ENCODE measurements around the gene ZCCHC24. TPM values are rescaled to one million over a fixed set of nuclear protein-coding genes. Genes with fewer than 3 reads are reported as not detected.

ZCCHC24 gene
- polyA plus RNA-seq, 3 donors: 3.9 to 5.0 (median 4.0) TPM

DNA sequence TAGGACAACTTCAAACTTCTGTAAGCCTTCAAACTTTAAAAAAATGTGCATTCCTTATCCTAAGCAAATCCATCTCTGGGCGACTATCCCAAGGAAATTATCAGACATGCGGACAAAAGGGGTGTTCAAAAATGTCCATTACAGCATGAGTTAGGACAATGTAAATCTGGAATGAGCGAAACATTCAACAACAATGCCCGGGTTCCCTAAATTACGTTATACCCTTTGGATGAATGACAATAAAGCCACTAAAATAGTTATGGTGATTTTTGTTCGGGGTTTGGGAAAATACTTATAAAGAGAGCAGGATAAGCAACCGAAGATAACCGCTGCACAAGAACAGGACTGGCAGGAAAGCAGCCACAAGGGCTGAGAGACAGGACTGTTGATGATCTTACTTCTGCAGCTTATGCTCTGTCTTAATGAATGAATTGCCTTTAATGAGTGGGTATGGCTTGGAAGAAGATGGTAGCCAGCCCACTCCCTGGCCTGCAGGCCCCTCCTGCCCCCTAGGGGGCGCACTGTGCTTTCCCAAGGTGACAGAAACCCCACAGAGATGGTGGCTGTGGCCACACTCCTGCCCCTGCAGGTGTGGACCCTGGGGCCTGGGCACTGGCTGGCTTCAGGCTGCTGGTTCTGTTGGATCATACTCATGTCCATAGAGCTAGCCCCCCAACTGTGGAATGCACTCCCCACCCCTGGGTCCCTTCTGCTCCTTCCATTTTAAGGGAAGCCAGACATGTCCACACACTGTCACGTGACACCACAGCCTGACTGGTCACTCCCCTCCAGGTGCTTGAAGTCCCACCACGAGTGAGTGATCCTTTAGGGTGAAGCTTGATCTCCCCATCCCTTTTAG, 45.0 kb downstream of the ZCCHC24 start:
- H3K36me3 Mint-ChIP-seq: peaks cover 35 to 38% of the 10 kb centered on the region in 2 donors
- WGBS (ENCODE audit: insufficient coverage): 91% methylated on average over 8 of the region's 11 CpGs
- no peak overlapping the region for H3K4me3 ChIP-seq (replicated peaks in 1 of 3; ENCODE audit: low read depth in 2 of 3, low read length in 3 of 3)
- peaks cover 0 to 4% (median 0%) of the 10 kb centered on the region in 7 donors for H3K9me3 Mint-ChIP-seq
- H2AFZ ChIP-seq (ENCODE audit: insufficient read depth, low read depth, low read length, poor library complexity, severe bottlenecking): no peak overlapping the region
- no peak overlapping the region for H3K4me2 ChIP-seq (replicated peaks; ENCODE audit: extremely low read depth, low read length, poor library complexity, severe bottlenecking)
- H3K27me3 Mint-ChIP-seq (ENCODE audit: low read depth in 3 of 3): peaks cover 7 to 10% (median 10%) of the 10 kb centered on the region in 3 donors
- H4K20me1 ChIP-seq (ENCODE audit: insufficient read depth, low read length): peaks cover 57% of the 10 kb centered on the region
- intact Hi-C loops (cut with micrococcal nuclease): no loop called here
- H3K4me1 Mint-ChIP-seq: peaks cover 68% of the 10 kb centered on the region
- H3K9me3 ChIP-seq (replicated peaks in 1 of 2; ENCODE audit: control insufficient read depth in 1 of 2, insufficient read depth in 1 of 2, low read length in 2 of 2): no peaks in the 10 kb centered on the region
- no peak overlapping the region for H3K27ac Mint-ChIP-seq
- no peak overlapping the region for H3K4me3 Mint-ChIP-seq
- H3K27ac ChIP-seq (ENCODE audit: low read depth in 1 of 2, low read length in 2 of 2): no peak overlapping the region
- no peak overlapping the region for H3K9ac ChIP-seq (ENCODE audit: insufficient read depth, low read length, poor library complexity, severe bottlenecking)
- TF ChIP-seq, protein P1, sequence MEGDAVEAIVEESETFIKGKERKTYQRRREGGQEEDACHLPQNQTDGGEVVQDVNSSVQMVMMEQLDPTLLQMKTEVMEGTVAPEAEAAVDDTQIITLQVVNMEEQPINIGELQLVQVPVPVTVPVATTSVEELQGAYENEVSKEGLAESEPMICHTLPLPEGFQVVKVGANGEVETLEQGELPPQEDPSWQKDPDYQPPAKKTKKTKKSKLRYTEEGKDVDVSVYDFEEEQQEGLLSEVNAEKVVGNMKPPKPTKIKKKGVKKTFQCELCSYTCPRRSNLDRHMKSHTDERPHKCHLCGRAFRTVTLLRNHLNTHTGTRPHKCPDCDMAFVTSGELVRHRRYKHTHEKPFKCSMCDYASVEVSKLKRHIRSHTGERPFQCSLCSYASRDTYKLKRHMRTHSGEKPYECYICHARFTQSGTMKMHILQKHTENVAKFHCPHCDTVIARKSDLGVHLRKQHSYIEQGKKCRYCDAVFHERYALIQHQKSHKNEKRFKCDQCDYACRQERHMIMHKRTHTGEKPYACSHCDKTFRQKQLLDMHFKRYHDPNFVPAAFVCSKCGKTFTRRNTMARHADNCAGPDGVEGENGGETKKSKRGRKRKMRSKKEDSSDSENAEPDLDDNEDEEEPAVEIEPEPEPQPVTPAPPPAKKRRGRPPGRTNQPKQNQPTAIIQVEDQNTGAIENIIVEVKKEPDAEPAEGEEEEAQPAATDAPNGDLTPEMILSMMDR (IDR thresholded peaks at IDR 0.05): peak; percentile 84
- H3K79me2 ChIP-seq (ENCODE audit: insufficient read depth, low read length): peaks cover 3% of the 10 kb centered on the region
- H3K4me1 ChIP-seq (ENCODE audit: control insufficient read depth in 1 of 2, insufficient read depth in 2 of 2, low read length in 2 of 2): peaks cover 49 to 50% of the 10 kb centered on the region in 2 donors
- no peaks in the 10 kb centered on the region for H3K27me3 ChIP-seq (ENCODE audit: control insufficient read depth in 2 of 2, insufficient read depth in 2 of 2, low read length in 2 of 2)
- peaks cover 2 to 13% of the 10 kb centered on the region in 2 donors for H3K36me3 ChIP-seq (replicated peaks in 1 of 2; ENCODE audit: control insufficient read depth in 1 of 2, insufficient read depth in 2 of 2, low read length in 2 of 2)
- DNase-seq: peak; percentile 32 to 42 (median 37)

DNA sequence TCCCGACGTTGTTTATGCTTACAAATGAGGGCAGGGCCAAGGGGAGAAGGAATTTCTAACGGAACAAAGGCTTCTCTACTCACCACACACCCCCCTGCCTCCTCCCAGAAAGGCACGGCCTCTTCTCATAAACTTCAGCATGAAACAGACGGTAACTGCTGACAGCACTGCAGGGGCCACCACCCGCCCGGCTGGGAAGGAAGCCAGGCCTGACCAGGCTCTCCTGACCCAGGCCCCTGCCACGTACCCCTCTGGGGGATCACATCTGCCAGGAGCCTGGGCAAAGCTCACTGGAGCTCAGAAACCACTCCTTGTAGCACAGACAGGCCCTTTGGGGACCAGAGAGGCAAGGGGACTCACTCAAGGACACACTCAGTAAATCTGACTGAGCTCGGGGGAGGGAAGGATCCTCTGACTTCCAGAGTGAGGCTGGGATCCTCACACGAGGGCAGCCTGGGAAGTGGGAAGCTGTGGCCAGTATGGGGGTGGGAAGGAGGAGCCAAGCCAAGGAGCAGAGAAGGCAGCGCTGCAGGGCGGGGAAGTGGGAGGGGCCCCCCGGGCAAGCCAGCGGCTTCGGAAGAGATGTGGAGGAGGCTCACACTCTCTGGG, 46.1 kb downstream of the ZCCHC24 start:
- H3K27ac ChIP-seq (ENCODE audit: low read depth in 1 of 2, low read length in 2 of 2): no peak overlapping the region
- H3K27me3 ChIP-seq (ENCODE audit: control insufficient read depth in 2 of 2, insufficient read depth in 2 of 2, low read length in 2 of 2): no peaks in the 10 kb centered on the region
- intact Hi-C loops (cut with micrococcal nuclease): no loop called here
- TF ChIP-seq, protein P1 (IDR thresholded peaks at IDR 0.05): no peak
- Mint-ChIP-seq H3K36me3 (peaks cover 34 to 36% of the 10 kb centered on the region in 2 donors), H3K4me3 (peak overlapping the region in 1 of 2 donors; percentile 88), H3K27ac (peak overlapping the region in 5 of 7 donors; percentile 3 to 78 (median 70)), H3K27me3 (ENCODE audit: low read depth in 3 of 3) (peaks cover 7 to 10% (median 10%) of the 10 kb centered on the region in 3 donors), H3K9me3 (peaks cover 0 to 4% (median 0%) of the 10 kb centered on the region in 7 donors), H3K4me1 (peaks cover 58% of the 10 kb centered on the region)
- H3K4me2 ChIP-seq (replicated peaks; ENCODE audit: extremely low read depth, low read length, poor library complexity, severe bottlenecking): peak overlapping the region; percentile 9
- peaks cover 39% of the 10 kb centered on the region in 2 donors for H3K4me1 ChIP-seq (ENCODE audit: control insufficient read depth in 1 of 2, insufficient read depth in 2 of 2, low read length in 2 of 2)
- H2AFZ ChIP-seq (ENCODE audit: insufficient read depth, low read depth, low read length, poor library complexity, severe bottlenecking): no peak overlapping the region
- H3K9me3 ChIP-seq (replicated peaks in 1 of 2; ENCODE audit: control insufficient read depth in 1 of 2, insufficient read depth in 1 of 2, low read length in 2 of 2): no peaks in the 10 kb centered on the region
- H3K79me2 ChIP-seq (ENCODE audit: insufficient read depth, low read length): peaks cover 3% of the 10 kb centered on the region
- H3K4me3 ChIP-seq (replicated peaks in 1 of 3; ENCODE audit: low read depth in 2 of 3, low read length in 3 of 3): no peak overlapping the region
- no peak overlapping the region for H3K9ac ChIP-seq (ENCODE audit: insufficient read depth, low read length, poor library complexity, severe bottlenecking)
- DNase-seq: peak in 2 of 3 donors; percentile 24 to 25
- H4K20me1 ChIP-seq (ENCODE audit: insufficient read depth, low read length): peaks cover 47% of the 10 kb centered on the region
- H3K36me3 ChIP-seq (replicated peaks in 1 of 2; ENCODE audit: control insufficient read depth in 1 of 2, insufficient read depth in 2 of 2, low read length in 2 of 2): peaks cover 2 to 19% of the 10 kb centered on the region in 2 donors
- WGBS (ENCODE audit: insufficient coverage): 20% methylated on average over 11 of the region's 15 CpGs

Data from CD14-positive monocyte (primary cell).